ENCODE measurements around the gene ZNF326.

- no peak for TF ChIP-seq CTCF (IDR thresholded peaks at IDR 0.05)
- TF ChIP-seq POLR2AphosphoS5 (IDR thresholded peaks at IDR 0.05), result no peak
- no peak for TF ChIP-seq POLR2A (IDR thresholded peaks at IDR 0.05)
Measured at GRCh38 chr1:89953131-89953626, 41.7 kb upstream of the ZNF326 start.

Measured in prostate gland (tissue), 2 donors.